Lower lobe of right lung (tissue), 2 donors: ENCODE data around the gene WNK1. TPM values are rescaled to one million over a fixed set of nuclear protein-coding genes. Genes with fewer than 3 reads are reported as not detected.

Experiments
- ATAC-seq, 2 donors: fragments of 200-7000 bp; cut with Tn5 transposase; one replicate each; pipeline ENCODE4 v1.9.1; 2020 to 2022; ENCODE audit warnings: mild to moderate bottlenecking in 2 of 2, moderate library complexity in 2 of 2
- DNase-seq: peaks from one replicate; pipeline ENCODE4 v3.0.0-alpha.2; 2020
- H3K27ac ChIP-seq: fragments of 200-600 bp; one replicate; pipeline ENCODE4 v1.8.0; 2022
- H3K27me3 ChIP-seq: fragments of 200-600 bp; one replicate; pipeline ENCODE4 v1.8.0; 2022; ENCODE audit warnings: low read depth
- H3K36me3 ChIP-seq: fragments of 200-600 bp; one replicate; pipeline ENCODE4 v1.8.0; 2022; ENCODE audit warnings: mild to moderate bottlenecking
- H3K4me1 ChIP-seq: fragments of 200-600 bp; one replicate; pipeline ENCODE4 v1.8.0; 2022
- H3K4me3 ChIP-seq: fragments of 200-600 bp; one replicate; pipeline ENCODE4 v1.8.0; 2022; ENCODE audit warnings: mild to moderate bottlenecking
- H3K9me3 ChIP-seq: fragments of 200-600 bp; one replicate; pipeline ENCODE4 v1.8.0; 2022
- intact Hi-C: fragments of 100-400 bp; cut with DNase I; formaldehyde crosslinking; loops from one replicate; pipeline ENCODE4 v1.11.0; 2022
- total RNA-seq: library from RNA; stranded (reverse); fragmentation: NEBNext Ultra II Directional; extraction: Animal tissue kit (Norgen Biotek cat#: 25700); gene quantifications from one replicate; pipeline ENCODE4 v1.2.1, GENCODE V29; 2021
- TF ChIP-seq, protein P1 (sequence below): fragments of 200-600 bp; IDR thresholded peaks from one replicate; pipeline ENCODE4 v1.8.0; 2022; ENCODE audit warnings: antibody characterized with exemption, mild to moderate bottlenecking
- donor health status: DM: no; HTN: yes; CAD: no; lungs with severe emphysema.

The WNK1 gene
- total RNA-seq, 1 donor from 2014 or later = 206 TPM

DNA sequence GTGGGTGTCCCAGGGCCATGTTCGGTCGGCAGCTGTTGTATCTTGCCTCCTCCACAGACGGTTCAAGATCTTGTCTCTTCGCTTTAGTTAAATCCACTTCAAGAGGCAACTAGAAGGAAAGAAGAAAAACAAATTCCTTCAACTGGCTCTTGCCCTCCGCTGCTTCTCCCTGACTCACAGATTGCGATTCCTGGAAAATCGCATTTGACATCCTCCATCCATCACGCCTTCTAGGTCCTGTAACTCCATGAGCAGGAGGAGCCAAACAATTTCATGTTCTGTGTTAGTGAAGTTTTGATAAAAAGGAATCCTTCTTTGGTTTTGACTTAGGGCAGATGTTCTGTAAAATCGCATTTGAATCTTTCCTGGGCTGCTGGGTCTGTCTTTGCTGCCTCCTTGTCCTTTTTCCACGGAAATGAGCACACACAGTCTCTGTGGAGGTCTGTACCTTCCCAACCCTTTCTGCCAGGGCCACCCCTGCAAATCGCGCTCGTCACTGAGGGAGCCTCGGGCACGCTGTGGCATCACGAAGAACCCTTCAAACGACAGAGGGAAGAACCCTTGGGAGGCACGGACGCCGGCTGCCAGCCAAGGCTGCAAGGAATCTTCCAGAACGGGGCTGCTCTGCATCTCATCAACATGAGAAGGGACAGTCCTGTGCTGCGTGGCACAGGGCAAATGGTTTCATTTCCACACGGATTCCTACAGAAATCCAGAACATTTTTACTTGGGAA, 164.5 kb downstream of the WNK1 start:
- Histone ChIP-seq H3K4me1 (peaks cover 17% of the 10 kb centered on the region), H3K9me3 (no peaks in the 10 kb centered on the region), H3K27ac (no peak overlapping the region), H3K4me3 (no peak overlapping the region), H3K36me3 (peaks cover 79% of the 10 kb centered on the region), H3K27me3 (no peaks in the 10 kb centered on the region)
- TF ChIP-seq, protein P1, sequence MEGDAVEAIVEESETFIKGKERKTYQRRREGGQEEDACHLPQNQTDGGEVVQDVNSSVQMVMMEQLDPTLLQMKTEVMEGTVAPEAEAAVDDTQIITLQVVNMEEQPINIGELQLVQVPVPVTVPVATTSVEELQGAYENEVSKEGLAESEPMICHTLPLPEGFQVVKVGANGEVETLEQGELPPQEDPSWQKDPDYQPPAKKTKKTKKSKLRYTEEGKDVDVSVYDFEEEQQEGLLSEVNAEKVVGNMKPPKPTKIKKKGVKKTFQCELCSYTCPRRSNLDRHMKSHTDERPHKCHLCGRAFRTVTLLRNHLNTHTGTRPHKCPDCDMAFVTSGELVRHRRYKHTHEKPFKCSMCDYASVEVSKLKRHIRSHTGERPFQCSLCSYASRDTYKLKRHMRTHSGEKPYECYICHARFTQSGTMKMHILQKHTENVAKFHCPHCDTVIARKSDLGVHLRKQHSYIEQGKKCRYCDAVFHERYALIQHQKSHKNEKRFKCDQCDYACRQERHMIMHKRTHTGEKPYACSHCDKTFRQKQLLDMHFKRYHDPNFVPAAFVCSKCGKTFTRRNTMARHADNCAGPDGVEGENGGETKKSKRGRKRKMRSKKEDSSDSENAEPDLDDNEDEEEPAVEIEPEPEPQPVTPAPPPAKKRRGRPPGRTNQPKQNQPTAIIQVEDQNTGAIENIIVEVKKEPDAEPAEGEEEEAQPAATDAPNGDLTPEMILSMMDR = no peak
- no peak for ATAC-seq
- intact Hi-C loops = no loop called here
- no peak for DNase-seq

DNA sequence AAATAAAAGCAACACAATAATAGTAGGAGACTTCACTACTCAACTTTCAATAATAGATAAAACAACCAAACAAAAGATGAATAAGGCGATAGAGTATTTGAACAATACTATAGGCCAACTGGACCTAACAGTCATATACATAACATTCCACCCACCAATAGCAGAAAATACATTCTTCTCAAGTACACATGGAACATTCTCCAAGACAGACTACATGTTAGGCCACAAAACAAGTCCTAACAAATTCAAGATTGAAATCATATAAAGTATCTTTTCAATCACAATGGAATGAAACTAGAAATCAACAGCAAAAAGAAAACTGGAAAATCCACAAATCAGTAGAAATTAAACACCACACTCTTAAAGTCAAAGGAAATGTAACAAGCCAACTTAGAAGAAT, 168.3 kb downstream of the WNK1 start:
- intact Hi-C loops = no loop called here
- no peak for ATAC-seq
- Histone ChIP-seq H3K27ac (no peak overlapping the region), H3K4me1 (no peaks in the 10 kb centered on the region), H3K36me3 (peaks cover 76% of the 10 kb centered on the region), H3K27me3 (no peaks in the 10 kb centered on the region), H3K9me3 (no peaks in the 10 kb centered on the region), H3K4me3 (no peak overlapping the region)
- DNase-seq = no peak
- TF ChIP-seq, protein P1 = no peak

DNA sequence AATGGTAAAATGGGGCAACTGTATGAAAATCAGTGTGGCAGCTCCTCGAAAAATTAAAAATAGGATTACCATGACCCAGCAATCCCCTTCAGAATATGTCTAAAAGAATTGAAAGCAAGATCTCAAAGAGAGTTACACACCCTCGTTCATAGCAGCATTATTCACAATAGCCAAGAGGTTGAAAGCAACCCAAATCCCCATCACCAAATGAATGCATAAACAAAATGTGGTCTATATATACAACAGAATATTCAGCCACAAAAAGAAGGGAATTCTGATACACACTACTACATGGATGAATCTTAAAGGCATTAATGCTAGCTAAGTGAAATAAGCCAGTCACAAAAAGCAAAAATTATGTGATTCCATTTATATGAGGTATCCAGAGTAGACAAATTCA, 169.9 kb downstream of the WNK1 start:
- ATAC-seq = no peak
- H3K4me3 ChIP-seq = no peak overlapping the region
- peaks cover 76% of the 10 kb centered on the region for H3K36me3 ChIP-seq
- DNase-seq = no peak
- H3K9me3 ChIP-seq = no peaks in the 10 kb centered on the region
- H3K27me3 ChIP-seq = no peaks in the 10 kb centered on the region
- no peaks in the 10 kb centered on the region for H3K4me1 ChIP-seq
- TF ChIP-seq, protein P1 = no peak
- no peak overlapping the region for H3K27ac ChIP-seq
- intact Hi-C loops = no loop called here

DNA sequence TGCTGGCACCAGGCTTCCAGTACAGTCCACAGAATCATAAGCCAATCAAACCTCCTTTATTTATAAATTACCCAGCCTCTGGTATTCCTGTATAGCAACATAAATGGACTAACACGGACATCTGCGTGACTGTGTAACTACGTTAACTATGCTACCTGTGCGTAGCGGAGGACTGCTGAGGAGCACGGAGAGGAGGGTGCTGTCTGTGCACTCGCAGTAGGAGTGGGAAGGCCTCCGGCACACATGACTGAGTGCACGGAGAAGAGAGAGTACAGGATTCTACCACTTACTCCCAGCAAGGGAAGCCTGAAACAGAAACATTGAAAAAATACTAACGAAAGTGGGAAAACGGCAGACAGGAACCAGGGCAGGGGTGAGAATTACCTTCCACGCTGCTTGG, 174.3 kb downstream of the WNK1 start:
- no peaks in the 10 kb centered on the region for H3K4me1 ChIP-seq
- no peak overlapping the region for H3K27ac ChIP-seq
- DNase-seq (no peak), ATAC-seq (no peak)
- H3K9me3 ChIP-seq = no peaks in the 10 kb centered on the region
- TF ChIP-seq, protein P1 = no peak
- H3K27me3 ChIP-seq = no peaks in the 10 kb centered on the region
- peaks cover 94% of the 10 kb centered on the region for H3K36me3 ChIP-seq
- no peak overlapping the region for H3K4me3 ChIP-seq
- intact Hi-C loops = no loop called here

DNA sequence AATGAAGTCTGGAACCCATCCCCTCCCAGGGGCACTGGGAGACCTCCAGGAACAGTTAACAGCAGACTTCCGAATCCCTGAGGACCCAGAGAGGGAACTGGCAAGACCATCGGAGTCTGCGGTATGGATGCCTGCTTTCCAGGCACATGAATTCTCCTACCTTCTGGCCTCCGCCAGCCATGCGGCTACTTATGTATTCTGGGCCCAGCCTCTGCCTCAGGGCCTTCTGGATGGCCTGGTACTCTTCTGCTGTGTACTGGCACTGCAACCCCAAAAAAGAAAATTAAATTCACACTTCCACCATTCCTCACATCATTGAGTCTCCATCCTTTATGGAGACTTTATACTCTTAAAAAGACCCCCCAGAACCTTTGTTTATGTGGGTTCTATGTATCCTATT, 178.7 kb downstream of the WNK1 start:
- H3K27ac ChIP-seq = no peak overlapping the region
- no peak overlapping the region for H3K4me3 ChIP-seq
- no peaks in the 10 kb centered on the region for H3K4me1 ChIP-seq
- no peaks in the 10 kb centered on the region for H3K27me3 ChIP-seq
- TF ChIP-seq, protein P1 = no peak
- intact Hi-C loops = no loop called here
- no peaks in the 10 kb centered on the region for H3K9me3 ChIP-seq
- no peak for DNase-seq
- peaks cover 65% of the 10 kb centered on the region for H3K36me3 ChIP-seq
- ATAC-seq = no peak
